H9 (cell line): Measurements from ENCODE around the gene CADM1. TPM values are rescaled to one million over a fixed set of nuclear protein-coding genes. Genes with fewer than 3 reads are reported as not detected.

Source experiments
- DNase-seq: peaks from one replicate; pipeline ENCODE4 v3.0.0-alpha.2; 2017
- H2AFZ ChIP-seq: one replicate; pipeline ENCODE4 v1.6.1; 2013; ENCODE audit warnings: mild to moderate bottlenecking, low read length, control low read depth, moderate library complexity
- H2AK5ac ChIP-seq: 2 replicates; pipeline ENCODE4 v1.6.1; 2013; ENCODE audit warnings: low read length, control low read depth, mixed read lengths; ENCODE audit not compliant: insufficient read length
- H2BK120ac ChIP-seq: one replicate; pipeline ENCODE4 v1.6.1; 2013; ENCODE audit warnings: low read depth, mild to moderate bottlenecking, low read length, control low read depth, inconsistent platforms; ENCODE audit not compliant: poor library complexity, severe bottlenecking
- H2BK12ac ChIP-seq: 2 replicates; pipeline ENCODE4 v1.6.1; 2013; ENCODE audit warnings: low read length, control low read depth, mixed read lengths, low read depth; ENCODE audit not compliant: insufficient read length
- H2BK15ac ChIP-seq: 2 replicates; pipeline ENCODE4 v1.6.1; 2013; ENCODE audit warnings: low read depth, low read length, control low read depth
- H2BK20ac ChIP-seq: one replicate; pipeline ENCODE4 v1.6.1; 2013; ENCODE audit warnings: low read depth, mild to moderate bottlenecking, low read length, control low read depth, inconsistent platforms; ENCODE audit not compliant: poor library complexity, severe bottlenecking
- H2BK5ac ChIP-seq: 2 replicates; pipeline ENCODE4 v1.6.1; 2013; ENCODE audit warnings: low read length, control low read depth, mixed read lengths; ENCODE audit not compliant: insufficient read length
- H3K14ac ChIP-seq: 2 replicates; pipeline ENCODE4 v1.6.1; 2013; ENCODE audit warnings: low read length, control low read depth; ENCODE audit not compliant: insufficient read depth
- H3K18ac ChIP-seq: 2 replicates; pipeline ENCODE4 v1.6.1; 2013; ENCODE audit warnings: low read depth, mild to moderate bottlenecking, mixed read lengths, low read length, control low read depth; ENCODE audit not compliant: insufficient read length
- H3K23ac ChIP-seq: 2 replicates; pipeline ENCODE4 v1.6.1; 2013; ENCODE audit warnings: low read length, control low read depth, mixed read lengths, low read depth; ENCODE audit not compliant: insufficient read length
- H3K23me2 ChIP-seq: 2 replicates; pipeline ENCODE4 v1.6.1; 2013; ENCODE audit warnings: low read depth, mild to moderate bottlenecking, mixed read lengths, low read length, control low read depth; ENCODE audit not compliant: insufficient read length, poor library complexity, severe bottlenecking
- H3K27ac ChIP-seq: 2 replicates; pipeline ENCODE4 v1.5.1; 2013; ENCODE audit warnings: low read length, control low read depth, mixed read lengths, low read depth; ENCODE audit not compliant: insufficient read length
- H3K27me3 ChIP-seq: 2 replicates; pipeline ENCODE4 v1.6.1; 2013; ENCODE audit warnings: low read length, control low read depth, inconsistent platforms; ENCODE audit not compliant: insufficient read depth
- H3K4ac ChIP-seq: 2 replicates; pipeline ENCODE4 v1.6.1; 2013; ENCODE audit warnings: low read depth, mild to moderate bottlenecking, control low read depth, inconsistent platforms, low read length, moderate library complexity
- H3K4me1 ChIP-seq: 2 replicates; pipeline ENCODE4 v1.6.1; 2013; ENCODE audit warnings: low read length, control low read depth, inconsistent platforms; ENCODE audit not compliant: insufficient read depth
- H3K4me2 ChIP-seq: 2 replicates; pipeline ENCODE4 v1.6.1; 2013; ENCODE audit warnings: low read length, control low read depth, mixed read lengths; ENCODE audit not compliant: insufficient read length, insufficient read depth
- H3K56ac ChIP-seq: 2 replicates; pipeline ENCODE4 v1.6.1; 2013; ENCODE audit warnings: low read depth, mild to moderate bottlenecking, mixed read lengths, low read length, control low read depth; ENCODE audit not compliant: insufficient read length
- H3K79me1 ChIP-seq: 2 replicates; pipeline ENCODE4 v1.6.1; 2013; ENCODE audit warnings: low read depth, mild to moderate bottlenecking, moderate library complexity, low read length, control low read depth, inconsistent platforms; ENCODE audit not compliant: insufficient read depth, poor library complexity, severe bottlenecking
- H3K79me2 ChIP-seq: 2 replicates; pipeline ENCODE4 v1.6.1; 2013; ENCODE audit warnings: low read length, control low read depth, inconsistent platforms; ENCODE audit not compliant: insufficient read depth
- H3K9ac ChIP-seq: 2 replicates; pipeline ENCODE4 v1.6.1; 2013; ENCODE audit warnings: low read length, control low read depth, mixed read lengths; ENCODE audit not compliant: insufficient read length; ENCODE audit errors: extremely low read depth
- H3K9me3 ChIP-seq: one replicate; pipeline ENCODE4 v1.6.1; 2013; ENCODE audit warnings: low read depth, low read length, inconsistent platforms; ENCODE audit not compliant: control insufficient read depth
- H3T11ph ChIP-seq: one replicate; pipeline ENCODE4 v1.6.1; 2013; ENCODE audit warnings: mild to moderate bottlenecking, low read length, control low read depth, inconsistent platforms
- H4K20me1 ChIP-seq: one replicate; pipeline ENCODE4 v1.6.1; 2013; ENCODE audit not compliant: control insufficient read depth, insufficient read length, insufficient read depth
- H4K5ac ChIP-seq: 2 replicates; pipeline ENCODE4 v1.6.1; 2013; ENCODE audit warnings: low read depth, mild to moderate bottlenecking, mixed read lengths, low read length, control low read depth; ENCODE audit not compliant: insufficient read length
- H4K8ac ChIP-seq: replicated peaks from 2 replicates; pipeline ENCODE4 v1.6.1; 2013; ENCODE audit warnings: low read length, control low read depth, mixed read lengths, low read depth; ENCODE audit not compliant: insufficient read length
- H4K91ac ChIP-seq: 2 replicates; pipeline ENCODE4 v1.6.1; 2013; ENCODE audit warnings: low read depth, mild to moderate bottlenecking, moderate library complexity, mixed read lengths, low read length, control low read depth; ENCODE audit not compliant: insufficient read length
- H3K27ac Mint-ChIP-seq, 3 experiments: 2 replicates in 2 of 3; 3 replicates in 1 of 3; pipeline ENCODE4 v1.8.0; 2020 to 2021; ENCODE audit warnings: mixed read lengths in 3 of 3, mild to moderate bottlenecking in 1 of 3, moderate library complexity in 1 of 3
- H3K27me3 Mint-ChIP-seq: 2 replicates; pipeline ENCODE4 v1.8.0; 2021; ENCODE audit warnings: low read depth, mild to moderate bottlenecking, moderate library complexity, mixed read lengths
- H3K36me3 Mint-ChIP-seq, 3 experiments: 2 replicates in 2 of 3; 3 replicates in 1 of 3; pipeline ENCODE4 v1.8.0; 2020 to 2021; ENCODE audit warnings: low read depth in 3 of 3, mixed read lengths in 3 of 3; ENCODE audit not compliant: insufficient read depth in 1 of 3
- H3K4me1 Mint-ChIP-seq, 2 experiments: 2 replicates each; pipeline ENCODE4 v1.8.0; 2020; ENCODE audit warnings: mixed read lengths in 2 of 2
- H3K4me3 Mint-ChIP-seq, 2 experiments: 2 replicates in 1 of 2; 3 replicates in 1 of 2; pipeline ENCODE4 v1.8.0; 2020 to 2021; ENCODE audit warnings: mild to moderate bottlenecking in 2 of 2, mixed read lengths in 2 of 2, moderate library complexity in 1 of 2
- H3K9me3 Mint-ChIP-seq, 2 experiments: 2 replicates in 1 of 2; 3 replicates in 1 of 2; pipeline ENCODE4 v1.8.0; 2020; ENCODE audit warnings: mild to moderate bottlenecking in 2 of 2, mixed read lengths in 2 of 2, moderate library complexity in 1 of 2
- CTCF ChIP-seq: fragments of 200-600 bp; sonication (generic); conservative IDR thresholded peaks from 3 replicates; pipeline ENCODE4 v1.8.0; 2021; ENCODE audit warnings: antibody characterized with exemption, mild to moderate bottlenecking
- WGBS: extraction: QIAGEN DNeasy Blood & Tissue Kit; methylation state at CpG from one replicate; pipeline ENCODE4 v1.1.7; 2013; ENCODE audit warnings: missing lambda C conversion rate, low lambda C conversion rate, mixed read lengths; ENCODE audit not compliant: insufficient read length; ENCODE audit errors: extremely low coverage; 5-methylcytosine and 5-hydroxymethylcytosine counted together
- total RNA-seq: library from RNA; stranded (reverse); gene quantifications from 2 replicates; pipeline ENCODE4 v1.2.1, GENCODE V29; 2021

Gene CADM1
- total RNA-seq, 1 experiment from 2014 or later, result 11.9 TPM

GRCh38 chr11:115148101-115148500 lies 356.1 kb downstream of the CADM1 start:
- no peak overlapping the region for H2AK5ac ChIP-seq
- H3K56ac ChIP-seq, result no peak overlapping the region
- no peaks in the 10 kb centered on the region for H3K4me1 ChIP-seq
- peak overlapping the region; percentile 51 for H3K18ac ChIP-seq
- H3K27me3 ChIP-seq, result no peaks in the 10 kb centered on the region
- Mint-ChIP-seq H3K36me3 (no peaks in the 10 kb centered on the region; a peak in 1 of 7 replicates), H3K4me3 (no peak overlapping the region), H3K9me3 (no peaks in the 10 kb centered on the region), H3K4me1 (no peaks in the 10 kb centered on the region; a peak in 1 of 4 replicates), H3K27me3 (peaks cover 2% of the 10 kb centered on the region), H3K27ac (no peak overlapping the region)
- no peaks in the 10 kb centered on the region for H3K79me1 ChIP-seq
- no peak overlapping the region for H2BK15ac ChIP-seq
- no peak overlapping the region for H3K9ac ChIP-seq
- no peak overlapping the region for H3K4me2 ChIP-seq
- H2AFZ ChIP-seq, result no peak overlapping the region
- no peak overlapping the region for H2BK20ac ChIP-seq
- H4K91ac ChIP-seq, result no peak overlapping the region
- DNase-seq, result no peak
- H4K8ac ChIP-seq, result no peak overlapping the region
- H3K27ac ChIP-seq, result no peak overlapping the region
- H2BK12ac ChIP-seq, result no peak overlapping the region
- no peak overlapping the region for H2BK5ac ChIP-seq
- H4K5ac ChIP-seq, result no peak overlapping the region
- H4K20me1 ChIP-seq, result no peaks in the 10 kb centered on the region
- no peaks in the 10 kb centered on the region for H3K23me2 ChIP-seq
- no peak overlapping the region; the same call in 1 of the 2 replicates for H3K4ac ChIP-seq
- H3K79me2 ChIP-seq, result no peaks in the 10 kb centered on the region
- 100% methylated on average over 4 of the region's 4 CpGs for WGBS
- H3K23ac ChIP-seq, result no peak overlapping the region
- H3K9me3 ChIP-seq, result no peaks in the 10 kb centered on the region
- no peak overlapping the region for H2BK120ac ChIP-seq
- TF ChIP-seq CTCF, result no peak
- H3K14ac ChIP-seq, result no peak overlapping the region; the same call in 1 of the 2 replicates
- H3T11ph ChIP-seq, result no peak overlapping the region
